AG04450 (cell line): Measurements from ENCODE around the gene SIM2. TPM values are rescaled to one million over a fixed set of nuclear protein-coding genes. Genes with fewer than 3 reads are reported as not detected.

ENCODE experiments used
- CTCF ChIA-PET: fragments of 300-600, 350-600 bp; formaldehyde crosslinking; extraction: SDS; loops from one replicate; lab custom pipeline; 2022; ENCODE audit warnings: antibody characterized with exemption, inconsistent platforms; lab: Charles Lee
- POLR2A ChIA-PET: fragments of 350-600 bp; formaldehyde crosslinking; extraction: SDS; loops from one replicate; lab custom pipeline; 2021; ENCODE audit warnings: antibody characterized with exemption, inconsistent platforms; lab: Yijun Ruan, JAX
- DNase-seq: peaks from one replicate; pipeline ENCODE4 v3.0.0-alpha.2; 2011; ENCODE audit warnings: low read depth, low spot score
- H3K27ac ChIP-seq: one replicate; pipeline ENCODE4 v1.5.1; 2012; ENCODE audit warnings: low read depth, low read length, control low read depth
- H3K27me3 ChIP-seq: one replicate; pipeline ENCODE4 v1.6.0; 2012; ENCODE audit warnings: low read length; ENCODE audit not compliant: control insufficient read depth, insufficient read depth
- H3K4me3 ChIP-seq: 2 replicates; pipeline ENCODE4 v1.5.1; 2011; ENCODE audit warnings: mild to moderate bottlenecking, low read depth, low read length, control low read depth
- H3K9me3 ChIP-seq: 2 replicates; pipeline ENCODE4 v1.5.1; 2012; ENCODE audit warnings: low read length; ENCODE audit not compliant: control insufficient read depth, insufficient read depth
- CTCF ChIP-seq: IDR thresholded peaks from 2 replicates; pipeline ENCODE4 v1.5.1; 2011; ENCODE audit warnings: low read depth, low read length, control low read depth, inconsistent platforms
- polyA plus RNA-seq: library from polyadenylated mRNA; depleted of rRNA; stranded (reverse); fragments of >200 nt; gene quantifications from 2 replicates; pipeline ENCODE4 v1.2.3, GENCODE V29; 2011

Gene SIM2
- polyA plus RNA-seq, 1 experiment = 0.46 TPM

GRCh38 chr21:36749935-36750575 lies 51.1 kb downstream of the SIM2 start:
- Histone ChIP-seq H3K9me3 (no peaks in the 10 kb centered on the region; the same call in 1 of the 2 replicates), H3K27ac (no peak overlapping the region), H3K27me3 (peaks cover 8% of the 10 kb centered on the region), H3K4me3 (no peak overlapping the region)
- CTCF ChIA-PET = interaction anchor here (0.5 to 4.3 kb wide), 2 partner anchors 37 to 168 kb away, joined by 3 to 30 read pairs; no protein-coding TSS in a partner anchor
- no peak for DNase-seq
- POLR2A ChIA-PET = interaction anchor here (0.6 kb wide), 1 partner anchor 12 kb away, joined by 4 read pairs; no protein-coding TSS in a partner anchor
- TF ChIP-seq CTCF = no peak

DNA sequence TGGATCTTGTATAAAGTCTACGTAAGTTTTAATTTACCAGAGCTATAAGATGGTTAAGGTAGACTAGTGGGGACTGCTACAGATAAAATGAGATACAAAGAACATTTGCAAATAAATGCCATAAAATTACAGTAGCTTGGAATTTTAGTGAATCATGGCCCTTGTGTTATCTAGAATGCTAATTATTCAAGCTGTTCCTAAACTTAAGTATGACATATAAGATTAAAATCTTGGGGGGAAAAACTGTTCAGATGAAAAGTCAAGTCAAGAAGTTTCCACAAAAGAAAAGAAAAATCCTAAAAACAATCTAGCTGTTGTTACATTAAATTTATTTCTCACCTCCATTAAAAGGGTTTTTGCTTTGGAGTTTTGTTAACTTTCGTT lies 51.7 kb downstream of the SIM2 start:
- DNase-seq = no peak
- ChIA-PET POLR2A (no interaction called here), CTCF (interaction anchor here (0.5 to 4.3 kb wide), 2 partner anchors 38 to 167 kb away, joined by 3 to 30 read pairs; no protein-coding TSS in a partner anchor)
- Histone ChIP-seq H3K27me3 (peaks cover 5% of the 10 kb centered on the region), H3K9me3 (no peaks in the 10 kb centered on the region; the same call in 1 of the 2 replicates), H3K4me3 (no peak overlapping the region), H3K27ac (no peak overlapping the region)
- TF ChIP-seq CTCF = no peak

DNA sequence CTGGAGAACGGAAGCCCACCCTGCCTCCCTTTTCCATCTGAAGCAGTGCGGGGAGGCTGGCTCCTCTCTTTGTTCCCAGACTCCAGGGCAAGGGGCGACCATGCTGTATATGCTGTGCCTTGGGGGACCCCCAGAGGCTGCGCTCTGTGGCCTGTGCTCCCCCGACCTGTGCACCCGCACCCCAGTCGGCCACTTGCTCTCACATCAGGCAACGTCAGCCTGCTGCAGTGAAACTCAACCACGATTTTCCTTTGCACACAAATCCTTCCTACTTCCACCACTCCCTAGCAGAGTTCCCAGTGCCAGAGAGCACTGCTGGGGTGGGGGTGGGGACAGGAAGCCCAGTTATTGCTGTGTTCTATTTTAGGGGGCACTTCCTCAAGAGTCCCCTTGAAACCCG lies 52.5 kb downstream of the SIM2 start:
- ChIA-PET POLR2A (no interaction called here), CTCF (no interaction called here)
- Histone ChIP-seq H3K27me3 (peaks cover 4% of the 10 kb centered on the region), H3K4me3 (no peak overlapping the region), H3K27ac (no peak overlapping the region), H3K9me3 (no peaks in the 10 kb centered on the region; the same call in 1 of the 2 replicates)
- DNase-seq = no peak
- no peak for TF ChIP-seq CTCF

GRCh38 chr21:36753556-36753955 lies 54.6 kb downstream of the SIM2 start:
- ChIA-PET POLR2A (no interaction called here), CTCF (interaction anchor here (0.9 to 1.0 kb wide), 2 partner anchors 101 to 164 kb away, joined by 3 read pairs; no protein-coding TSS in a partner anchor)
- H3K27me3 ChIP-seq = no peaks in the 10 kb centered on the region
- H3K4me3 ChIP-seq = no peak overlapping the region
- peak; percentile 34 for DNase-seq
- no peaks in the 10 kb centered on the region; the same call in 1 of the 2 replicates for H3K9me3 ChIP-seq
- no peak overlapping the region for H3K27ac ChIP-seq
- TF ChIP-seq CTCF = no peak

- TF ChIP-seq CTCF = no peak
- ChIA-PET POLR2A (no interaction called here), CTCF (no interaction called here)
- Histone ChIP-seq H3K27me3 (no peaks in the 10 kb centered on the region), H3K4me3 (no peak overlapping the region), H3K27ac (no peak overlapping the region), H3K9me3 (no peaks in the 10 kb centered on the region; the same call in 1 of the 2 replicates)
- no peak for DNase-seq
Measured at GRCh38 chr21:36754241-36754898, 55.5 kb downstream of the SIM2 start.
